ENCODE data around the gene TMEM53.

DNA sequence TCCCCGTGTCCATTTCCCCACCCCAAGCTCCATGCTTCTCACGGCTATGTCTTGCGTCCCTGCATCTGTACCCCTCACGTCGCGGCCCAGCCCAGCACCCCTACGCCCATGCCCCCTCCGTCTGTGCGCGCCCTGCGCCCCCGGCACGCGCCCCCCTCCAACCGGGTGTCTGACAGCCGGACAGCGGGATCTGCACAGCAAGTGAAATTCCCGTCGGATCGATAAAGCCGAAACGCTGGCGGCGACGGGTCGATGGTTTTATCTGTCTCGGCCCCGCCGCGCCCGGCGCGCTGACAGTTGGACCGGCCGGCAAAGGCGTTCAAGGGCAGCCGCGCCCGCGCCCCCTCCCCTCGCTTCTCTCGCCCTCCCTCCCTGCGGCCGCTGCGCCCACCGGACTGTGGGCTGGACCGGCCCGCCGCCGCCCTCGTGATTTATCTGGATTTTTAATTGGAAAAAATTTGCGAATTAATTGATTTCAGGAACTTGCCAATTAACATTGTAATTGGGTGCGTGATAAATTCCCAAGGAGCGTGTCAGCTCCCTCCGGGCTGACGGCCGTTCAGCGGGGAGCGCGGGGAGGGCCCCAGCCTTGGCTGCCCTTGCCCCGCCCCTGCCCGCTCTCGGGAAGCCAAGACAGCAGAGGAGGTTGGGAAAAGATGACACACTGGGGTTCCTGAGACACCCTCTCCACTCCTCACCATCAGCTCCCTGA lies 57.1 kb downstream of the TMEM53 start:
- TF ChIP-seq POLR2A (IDR thresholded peaks at IDR 0.05): no peak
- TF ChIP-seq, protein P1, sequence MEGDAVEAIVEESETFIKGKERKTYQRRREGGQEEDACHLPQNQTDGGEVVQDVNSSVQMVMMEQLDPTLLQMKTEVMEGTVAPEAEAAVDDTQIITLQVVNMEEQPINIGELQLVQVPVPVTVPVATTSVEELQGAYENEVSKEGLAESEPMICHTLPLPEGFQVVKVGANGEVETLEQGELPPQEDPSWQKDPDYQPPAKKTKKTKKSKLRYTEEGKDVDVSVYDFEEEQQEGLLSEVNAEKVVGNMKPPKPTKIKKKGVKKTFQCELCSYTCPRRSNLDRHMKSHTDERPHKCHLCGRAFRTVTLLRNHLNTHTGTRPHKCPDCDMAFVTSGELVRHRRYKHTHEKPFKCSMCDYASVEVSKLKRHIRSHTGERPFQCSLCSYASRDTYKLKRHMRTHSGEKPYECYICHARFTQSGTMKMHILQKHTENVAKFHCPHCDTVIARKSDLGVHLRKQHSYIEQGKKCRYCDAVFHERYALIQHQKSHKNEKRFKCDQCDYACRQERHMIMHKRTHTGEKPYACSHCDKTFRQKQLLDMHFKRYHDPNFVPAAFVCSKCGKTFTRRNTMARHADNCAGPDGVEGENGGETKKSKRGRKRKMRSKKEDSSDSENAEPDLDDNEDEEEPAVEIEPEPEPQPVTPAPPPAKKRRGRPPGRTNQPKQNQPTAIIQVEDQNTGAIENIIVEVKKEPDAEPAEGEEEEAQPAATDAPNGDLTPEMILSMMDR (IDR thresholded peaks at IDR 0.05): no peak

Measured in vagina (tissue), 2 donors.